ENCODE results near the gene FAM168A. TPM values are rescaled to one million over a fixed set of nuclear protein-coding genes. Genes with fewer than 3 reads are reported as not detected.

Gene FAM168A
- total and polyA plus RNA-seq, 2 donors (not counting 1 experiment from before 2014, with no cell fraction given): 16.3 to 23.8 TPM

DNA sequence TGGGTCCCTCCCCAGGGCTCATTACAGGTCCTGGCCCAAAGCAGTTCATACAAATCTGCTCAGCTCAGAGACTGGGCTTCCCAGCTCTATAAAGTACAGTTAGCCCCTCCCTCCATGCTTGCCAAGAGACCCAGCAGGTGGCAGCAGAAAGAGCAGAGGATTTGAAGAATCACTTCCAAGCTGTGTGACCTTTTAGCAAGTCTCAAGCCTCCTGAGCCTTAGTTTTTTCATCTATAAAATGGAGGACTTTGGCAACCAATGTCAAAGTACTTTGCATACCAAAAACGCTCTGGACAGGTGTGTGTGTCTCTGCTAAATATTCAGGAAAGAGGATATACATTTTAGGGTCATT, 195.1 kb downstream of the FAM168A start:
- Histone ChIP-seq H3K4me1 (ENCODE audit: control insufficient read depth, extremely low read depth, insufficient read depth, low read length) (no peaks in the 10 kb centered on the region), H3K36me3 (ENCODE audit: control insufficient read depth, insufficient read depth, low read length) (peaks cover 4% of the 10 kb centered on the region), H3K9me3 (ENCODE audit: control insufficient read depth, insufficient read depth, low read depth, low read length) (no peaks in the 10 kb centered on the region), H3K79me2 (ENCODE audit: control insufficient read depth, insufficient read depth, low read length) (no peaks in the 10 kb centered on the region), H3K27ac (ENCODE audit: insufficient read depth, low read length) (no peak overlapping the region), H2AFZ (ENCODE audit: low read length) (no peak overlapping the region), H3K4me3 (replicated peaks in 1 of 4; ENCODE audit: control extremely low read depth in 1 of 4, insufficient read depth in 1 of 4, low read depth in 3 of 4, low read length in 4 of 4) (no peak overlapping the region), H4K20me1 (ENCODE audit: control insufficient read depth, extremely low read depth, insufficient read depth, low read length) (no peaks in the 10 kb centered on the region), H3K4me2 (ENCODE audit: extremely low read depth, insufficient read depth, low read length) (no peak overlapping the region), H3K27me3 (ENCODE audit: control insufficient read depth, insufficient read depth, low read length) (no peaks in the 10 kb centered on the region), H3K9ac (ENCODE audit: insufficient read depth, low read length) (no peak overlapping the region)
- TF ChIP-seq EZH2 (IDR thresholded peaks at IDR 0.05; ENCODE audit: low read length, missing control alignments): no peak
- TF ChIP-seq, protein P1, sequence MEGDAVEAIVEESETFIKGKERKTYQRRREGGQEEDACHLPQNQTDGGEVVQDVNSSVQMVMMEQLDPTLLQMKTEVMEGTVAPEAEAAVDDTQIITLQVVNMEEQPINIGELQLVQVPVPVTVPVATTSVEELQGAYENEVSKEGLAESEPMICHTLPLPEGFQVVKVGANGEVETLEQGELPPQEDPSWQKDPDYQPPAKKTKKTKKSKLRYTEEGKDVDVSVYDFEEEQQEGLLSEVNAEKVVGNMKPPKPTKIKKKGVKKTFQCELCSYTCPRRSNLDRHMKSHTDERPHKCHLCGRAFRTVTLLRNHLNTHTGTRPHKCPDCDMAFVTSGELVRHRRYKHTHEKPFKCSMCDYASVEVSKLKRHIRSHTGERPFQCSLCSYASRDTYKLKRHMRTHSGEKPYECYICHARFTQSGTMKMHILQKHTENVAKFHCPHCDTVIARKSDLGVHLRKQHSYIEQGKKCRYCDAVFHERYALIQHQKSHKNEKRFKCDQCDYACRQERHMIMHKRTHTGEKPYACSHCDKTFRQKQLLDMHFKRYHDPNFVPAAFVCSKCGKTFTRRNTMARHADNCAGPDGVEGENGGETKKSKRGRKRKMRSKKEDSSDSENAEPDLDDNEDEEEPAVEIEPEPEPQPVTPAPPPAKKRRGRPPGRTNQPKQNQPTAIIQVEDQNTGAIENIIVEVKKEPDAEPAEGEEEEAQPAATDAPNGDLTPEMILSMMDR (conservative IDR thresholded peaks at IDR 0.05 in 1 of 2, IDR thresholded peaks at IDR 0.05 in 1 of 2; ENCODE audit: low read depth in 1 of 2, low read length in 2 of 2): peak in 1 of 2 donors; percentile 28
- no peak for DNase-seq (ENCODE audit: low read depth in 2 of 2)

DNA sequence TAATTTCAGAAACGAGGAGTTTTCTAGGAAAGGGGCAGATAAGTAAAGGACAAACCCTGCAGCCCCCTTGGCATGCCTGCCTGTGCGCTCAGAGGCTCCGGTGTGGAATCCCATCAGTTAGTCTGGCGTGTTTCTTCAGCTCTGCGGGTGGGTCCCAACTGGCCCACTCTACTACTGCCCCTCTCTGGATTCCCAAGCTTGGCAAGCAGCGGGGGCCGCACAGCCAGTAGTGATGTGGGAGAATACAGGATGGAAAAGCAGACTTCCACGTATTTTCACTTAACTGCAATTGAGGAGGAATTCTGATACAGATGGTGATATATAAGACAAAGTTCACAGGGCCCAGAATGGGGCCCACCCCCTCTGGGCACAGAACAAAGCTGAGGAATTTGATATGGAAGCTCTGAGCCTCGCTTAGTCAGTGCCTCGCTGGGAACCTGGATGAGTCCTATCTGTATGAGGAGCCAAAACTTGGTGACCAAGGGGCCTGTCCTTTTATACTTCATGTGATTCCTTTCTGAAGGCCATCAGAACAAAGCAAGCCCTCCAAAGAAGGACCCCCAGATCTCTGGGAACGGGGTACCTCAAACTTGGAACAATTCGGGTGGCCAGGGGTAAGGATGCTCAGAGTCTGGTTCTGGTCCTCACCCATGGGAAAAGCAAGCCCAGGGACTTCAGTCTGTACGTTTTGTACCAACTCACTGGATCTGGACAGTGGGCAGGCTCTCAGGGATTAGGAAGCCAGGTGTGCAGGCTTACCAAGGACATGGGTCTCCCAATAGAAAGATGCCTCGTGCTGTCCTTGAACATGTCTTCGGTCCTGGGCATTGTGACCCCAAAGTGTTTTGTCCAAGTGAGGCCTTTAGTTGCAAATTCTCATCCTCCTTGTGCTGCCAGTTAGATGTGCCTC, 195.7 kb downstream of the FAM168A start:
- H3K27ac ChIP-seq (ENCODE audit: insufficient read depth, low read length): no peak overlapping the region

DNA sequence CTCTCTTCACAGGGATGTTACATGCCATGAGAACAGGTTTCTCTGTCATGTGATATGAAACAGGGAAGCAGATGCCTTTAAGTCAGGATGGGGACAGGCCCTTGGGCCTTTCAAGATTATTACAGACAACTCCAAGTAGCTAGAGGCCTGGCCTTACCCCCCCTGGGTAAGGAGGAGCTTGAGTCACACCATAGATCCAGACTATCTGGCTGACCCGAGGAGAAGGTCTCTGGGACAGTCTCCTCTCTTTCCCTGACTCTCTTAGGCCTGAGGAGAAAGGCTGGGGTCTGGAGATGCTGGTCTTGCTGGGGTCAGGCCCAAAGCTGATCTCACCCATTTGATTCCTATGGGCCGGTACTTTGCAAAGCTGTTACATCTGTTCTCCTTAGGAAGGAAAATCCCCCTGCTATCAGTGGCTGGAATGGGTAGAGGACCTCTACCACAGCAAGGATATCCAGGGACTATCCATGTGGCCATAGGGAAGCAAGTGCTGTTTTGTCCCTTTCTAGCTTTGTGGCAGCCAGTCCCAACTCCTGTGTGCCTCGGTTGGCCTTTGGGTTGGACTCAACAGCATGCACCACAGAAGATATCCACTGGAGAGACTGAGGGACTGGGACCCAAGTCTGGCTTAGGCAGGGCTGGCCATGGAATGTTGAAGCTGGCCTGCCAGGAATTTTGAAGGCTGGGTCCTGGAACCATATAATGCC, 196.5 kb downstream of the FAM168A start:
- Histone ChIP-seq H3K4me3 (replicated peaks in 1 of 4; ENCODE audit: control extremely low read depth in 1 of 4, insufficient read depth in 1 of 4, low read depth in 3 of 4, low read length in 4 of 4) (no peak overlapping the region), H3K9ac (ENCODE audit: insufficient read depth, low read length) (no peak overlapping the region), H2AFZ (ENCODE audit: low read length) (no peak overlapping the region), H3K27me3 (ENCODE audit: control insufficient read depth, insufficient read depth, low read length) (no peaks in the 10 kb centered on the region), H3K27ac (ENCODE audit: insufficient read depth, low read length) (no peak overlapping the region), H3K9me3 (ENCODE audit: control insufficient read depth, insufficient read depth, low read depth, low read length) (no peaks in the 10 kb centered on the region), H3K36me3 (ENCODE audit: control insufficient read depth, insufficient read depth, low read length) (peaks cover 4% of the 10 kb centered on the region), H4K20me1 (ENCODE audit: control insufficient read depth, extremely low read depth, insufficient read depth, low read length) (no peaks in the 10 kb centered on the region), H3K4me2 (ENCODE audit: extremely low read depth, insufficient read depth, low read length) (no peak overlapping the region), H3K4me1 (ENCODE audit: control insufficient read depth, extremely low read depth, insufficient read depth, low read length) (no peaks in the 10 kb centered on the region), H3K79me2 (ENCODE audit: control insufficient read depth, insufficient read depth, low read length) (no peaks in the 10 kb centered on the region)
- TF ChIP-seq, protein P1 (conservative IDR thresholded peaks at IDR 0.05 in 1 of 2, IDR thresholded peaks at IDR 0.05 in 1 of 2; ENCODE audit: low read depth in 1 of 2, low read length in 2 of 2): no peak
- TF ChIP-seq EZH2 (IDR thresholded peaks at IDR 0.05; ENCODE audit: low read length, missing control alignments): no peak
- no peak for DNase-seq (ENCODE audit: low read depth in 2 of 2)

More for the DNA sequence above, 195.7 kb downstream of the FAM168A start:
- Histone ChIP-seq H3K9me3 (ENCODE audit: control insufficient read depth, insufficient read depth, low read depth, low read length) (no peaks in the 10 kb centered on the region), H3K4me1 (ENCODE audit: control insufficient read depth, extremely low read depth, insufficient read depth, low read length) (no peaks in the 10 kb centered on the region), H3K27me3 (ENCODE audit: control insufficient read depth, insufficient read depth, low read length) (no peaks in the 10 kb centered on the region), H2AFZ (ENCODE audit: low read length) (no peak overlapping the region), H3K4me2 (ENCODE audit: extremely low read depth, insufficient read depth, low read length) (no peak overlapping the region), H3K9ac (ENCODE audit: insufficient read depth, low read length) (no peak overlapping the region), H4K20me1 (ENCODE audit: control insufficient read depth, extremely low read depth, insufficient read depth, low read length) (no peaks in the 10 kb centered on the region), H3K4me3 (replicated peaks in 1 of 4; ENCODE audit: control extremely low read depth in 1 of 4, insufficient read depth in 1 of 4, low read depth in 3 of 4, low read length in 4 of 4) (no peak overlapping the region), H3K79me2 (ENCODE audit: control insufficient read depth, insufficient read depth, low read length) (no peaks in the 10 kb centered on the region), H3K36me3 (ENCODE audit: control insufficient read depth, insufficient read depth, low read length) (peaks cover 4% of the 10 kb centered on the region)
- no peak for TF ChIP-seq EZH2 (IDR thresholded peaks at IDR 0.05; ENCODE audit: low read length, missing control alignments)
- TF ChIP-seq, protein P1 (conservative IDR thresholded peaks at IDR 0.05 in 1 of 2, IDR thresholded peaks at IDR 0.05 in 1 of 2; ENCODE audit: low read depth in 1 of 2, low read length in 2 of 2): no peak
- DNase-seq (ENCODE audit: low read depth in 2 of 2): no peak
